ENCODE measurements around the gene NFX1.
"Not testable (repeated sequence)": the region's sequence is repeated elsewhere in the genome, so short reads cannot be mapped to it uniquely, and the experiment has no call there.

The NFX1 gene

DNA sequence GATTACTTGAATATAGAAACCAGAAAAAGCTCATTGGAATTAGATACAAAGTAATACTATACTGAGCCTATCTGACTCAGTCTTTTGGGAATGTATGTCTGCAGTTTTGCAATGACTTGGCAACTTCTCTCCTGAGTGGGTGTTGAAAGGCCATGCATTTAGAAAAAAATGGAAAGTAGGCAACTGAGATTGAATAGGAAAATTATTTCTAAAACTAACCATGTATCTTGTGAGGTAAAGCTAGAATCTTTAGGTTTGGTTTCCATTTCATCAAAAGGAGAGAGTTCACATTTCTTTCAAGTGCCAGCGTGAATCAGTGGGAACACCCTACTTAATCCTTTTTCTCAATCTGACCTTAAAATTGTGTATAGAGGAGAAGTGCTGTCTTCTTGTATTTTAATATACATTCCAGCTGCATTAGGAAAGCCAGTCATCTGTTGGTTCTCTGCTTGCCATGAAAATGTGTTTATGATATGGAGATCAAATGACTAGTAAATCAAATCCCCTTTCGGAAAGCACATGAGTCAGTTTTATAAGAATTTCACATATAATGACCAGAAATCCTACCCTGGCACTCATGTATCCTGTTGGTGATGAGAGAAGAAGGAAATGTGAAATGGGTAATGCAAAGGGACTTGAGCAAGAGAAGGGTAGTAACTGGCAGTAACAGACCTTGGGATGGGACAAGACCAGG is 30.4 kb downstream of the NFX1 start:
- in situ Hi-C loops (cut with HindIII; ENCODE audit: low pct_unique_long_range_greater_than_20kb, low sequenced_read_pairs): no loop called here
- DNase-seq (ENCODE audit: low read depth in 1 of 2, low spot score in 1 of 2): no peak
- no peak for TF ChIP-seq JUND (IDR thresholded peaks at IDR 0.05; ENCODE audit: low read depth)

DNA sequence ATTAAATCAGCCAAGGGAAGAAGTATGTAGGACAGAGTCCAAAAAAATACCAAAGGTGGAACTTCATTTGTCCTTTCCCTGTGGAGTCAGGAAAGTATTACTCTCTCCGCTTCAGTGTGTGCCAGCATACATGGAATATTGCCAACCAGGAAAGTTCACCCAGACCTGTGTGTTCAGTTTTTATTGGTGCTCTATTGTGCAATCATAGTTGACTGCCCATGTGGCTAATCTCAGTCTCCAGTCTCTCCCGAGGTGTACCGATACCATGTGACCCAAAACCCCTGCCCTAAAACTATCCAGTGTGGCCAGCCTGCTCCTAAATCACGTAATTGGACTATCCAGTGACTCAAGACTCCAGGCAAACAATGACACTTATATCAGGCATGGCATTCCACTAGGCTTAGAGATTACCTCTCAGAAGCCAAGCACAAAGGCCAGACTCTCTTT is 38.8 kb downstream of the NFX1 start:
- in situ Hi-C loops (cut with HindIII; ENCODE audit: low pct_unique_long_range_greater_than_20kb, low sequenced_read_pairs): no loop called here
- peak; percentile 83 for TF ChIP-seq JUND (IDR thresholded peaks at IDR 0.05; ENCODE audit: low read depth)
- peak; percentile 20 to 99 for DNase-seq (ENCODE audit: low read depth in 1 of 2, low spot score in 1 of 2)

DNA sequence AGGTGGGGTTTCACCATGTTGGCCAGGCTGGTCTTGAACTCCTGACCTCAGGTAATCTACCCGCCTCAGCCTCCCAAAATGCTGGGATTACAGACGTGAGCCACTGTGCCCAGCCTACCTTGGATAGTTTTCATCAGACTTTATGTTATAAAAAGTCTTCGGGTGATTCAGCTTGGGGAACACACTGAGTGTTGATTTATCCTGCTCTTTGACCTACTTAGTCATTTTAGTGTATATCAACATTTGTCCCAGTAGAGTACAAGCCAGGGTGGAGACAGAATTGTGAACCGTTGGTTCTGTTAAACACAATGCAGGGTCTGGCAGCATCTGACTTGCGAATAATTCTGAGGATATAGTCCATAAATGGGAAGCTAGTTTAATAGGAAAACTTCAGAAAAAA is 39.7 kb downstream of the NFX1 start:
- no peak for TF ChIP-seq JUND (IDR thresholded peaks at IDR 0.05; ENCODE audit: low read depth)
- no peak for DNase-seq (ENCODE audit: low read depth in 1 of 2, low spot score in 1 of 2)
- in situ Hi-C loops (cut with HindIII; ENCODE audit: low pct_unique_long_range_greater_than_20kb, low sequenced_read_pairs): no loop called here

DNA sequence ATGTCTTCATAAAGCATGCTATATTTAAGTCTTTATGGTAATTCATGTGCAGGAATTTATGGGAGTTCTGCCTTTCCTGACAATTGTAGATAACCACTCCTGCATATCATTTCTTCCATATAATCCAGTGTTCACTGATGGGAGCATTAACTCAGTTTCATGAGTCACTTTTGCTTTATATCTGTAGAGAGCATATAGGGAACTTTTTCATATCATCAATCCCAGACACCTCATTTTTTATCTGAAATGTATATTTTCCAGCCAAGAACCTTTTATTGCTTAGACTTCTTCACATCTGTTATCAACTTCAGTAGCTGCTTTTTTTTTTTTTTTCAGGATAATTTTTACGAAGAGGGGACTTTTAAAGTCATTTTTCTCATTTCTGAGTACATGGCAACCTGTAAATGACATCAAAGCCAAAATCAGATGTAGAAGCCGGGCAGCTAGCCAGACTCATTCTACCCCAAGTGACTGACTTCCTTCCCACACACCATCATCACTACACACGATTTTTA is 41.1 kb downstream of the NFX1 start:
- no peak for DNase-seq (ENCODE audit: low read depth in 1 of 2, low spot score in 1 of 2)
- in situ Hi-C loops (cut with HindIII; ENCODE audit: low pct_unique_long_range_greater_than_20kb, low sequenced_read_pairs): no loop called here

DNA sequence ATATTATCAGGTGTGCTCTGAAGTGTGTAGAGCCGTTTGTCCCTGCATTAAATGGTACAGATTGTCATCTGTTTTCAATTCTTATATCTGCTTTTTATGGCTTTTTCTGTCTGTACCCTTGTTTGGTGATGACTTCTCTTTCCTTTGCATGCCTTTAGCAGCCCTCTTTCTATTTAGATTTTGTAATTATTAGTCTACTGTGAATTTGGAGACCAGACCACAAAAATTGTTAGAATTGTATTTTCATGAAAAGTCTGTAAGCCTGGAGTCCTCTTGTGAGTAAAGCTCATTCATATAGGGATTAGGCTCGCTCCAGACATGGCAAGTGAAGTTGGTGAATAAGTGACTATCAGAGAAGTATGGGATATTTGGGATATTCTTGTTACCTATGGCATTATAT is 41.7 kb downstream of the NFX1 start:
- no peak for TF ChIP-seq JUND (IDR thresholded peaks at IDR 0.05; ENCODE audit: low read depth)
- in situ Hi-C loops (cut with HindIII; ENCODE audit: low pct_unique_long_range_greater_than_20kb, low sequenced_read_pairs): no loop called here
- no peak for DNase-seq (ENCODE audit: low read depth in 1 of 2, low spot score in 1 of 2)

More for the DNA sequence above, 41.1 kb downstream of the NFX1 start:
- no peak for TF ChIP-seq JUND (IDR thresholded peaks at IDR 0.05; ENCODE audit: low read depth)

DNA sequence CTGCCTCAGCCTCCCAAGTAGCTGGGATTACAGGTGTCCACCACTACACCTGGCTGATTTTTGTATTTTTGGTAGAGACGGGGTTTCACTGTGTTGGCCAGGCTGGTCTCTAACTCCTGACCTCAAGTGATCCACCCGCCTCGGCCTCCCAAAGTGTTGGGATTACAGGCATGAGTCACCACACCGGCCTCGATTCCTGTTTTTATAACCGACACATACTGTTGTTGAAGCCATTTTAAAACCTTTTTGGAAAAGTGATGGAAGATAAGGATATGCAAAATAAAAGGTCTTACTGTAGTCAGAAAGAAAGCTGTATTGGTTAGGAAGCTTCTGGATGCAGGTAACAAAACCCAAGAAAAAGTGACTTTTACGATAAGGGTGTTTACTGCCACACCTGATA is 42.6 kb downstream of the NFX1 start:
- in situ Hi-C loops (cut with HindIII; ENCODE audit: low pct_unique_long_range_greater_than_20kb, low sequenced_read_pairs); DNase-seq (ENCODE audit: low read depth in 1 of 2, low spot score in 1 of 2): not testable (repeated sequence)

DNA sequence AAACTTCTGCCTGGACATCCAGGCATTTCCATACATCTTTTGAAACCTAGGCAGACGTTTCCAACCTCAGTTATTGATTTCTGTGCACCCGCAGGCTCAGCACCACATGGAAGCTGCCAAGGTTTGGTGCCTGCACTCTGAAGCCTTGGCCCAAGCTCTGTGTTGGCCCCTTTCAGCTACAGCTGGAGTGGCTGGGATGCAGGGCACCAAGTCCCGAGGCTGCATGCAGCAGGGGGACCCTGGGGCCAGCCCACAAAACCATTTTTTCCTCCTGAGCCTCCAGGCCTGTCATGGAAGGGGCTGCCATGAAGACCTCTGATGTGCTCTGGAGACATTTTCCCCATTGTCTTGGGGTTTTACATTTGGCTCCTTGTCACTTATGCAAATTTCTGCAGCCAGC is 49.9 kb downstream of the NFX1 start:
- TF ChIP-seq JUND (IDR thresholded peaks at IDR 0.05; ENCODE audit: low read depth): no peak
- DNase-seq (ENCODE audit: low read depth in 1 of 2, low spot score in 1 of 2): no peak
- in situ Hi-C loops (cut with HindIII; ENCODE audit: low pct_unique_long_range_greater_than_20kb, low sequenced_read_pairs): no loop called here

DNA sequence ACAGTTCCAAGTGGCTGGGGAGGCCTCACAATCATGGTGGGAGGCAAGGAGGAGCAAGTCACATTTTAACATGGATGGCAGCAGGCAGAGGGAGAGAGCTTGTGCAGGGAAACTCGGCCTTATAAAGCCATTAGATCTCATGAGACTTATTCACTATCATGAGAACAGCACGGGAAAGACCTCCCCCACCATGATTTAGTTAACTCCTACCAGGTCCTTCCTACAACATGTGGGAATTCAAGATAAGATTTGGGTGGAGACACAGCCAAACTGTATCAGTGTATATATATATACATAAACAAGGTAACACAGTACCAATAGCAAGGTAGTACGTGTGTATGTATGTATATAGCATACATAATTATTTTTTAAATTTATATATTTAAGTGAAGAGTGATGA is 50.9 kb downstream of the NFX1 start:
- no peak for DNase-seq (ENCODE audit: low read depth in 1 of 2, low spot score in 1 of 2)
- no peak for TF ChIP-seq JUND (IDR thresholded peaks at IDR 0.05; ENCODE audit: low read depth)
- in situ Hi-C loops (cut with HindIII; ENCODE audit: low pct_unique_long_range_greater_than_20kb, low sequenced_read_pairs): no loop called here

DNA sequence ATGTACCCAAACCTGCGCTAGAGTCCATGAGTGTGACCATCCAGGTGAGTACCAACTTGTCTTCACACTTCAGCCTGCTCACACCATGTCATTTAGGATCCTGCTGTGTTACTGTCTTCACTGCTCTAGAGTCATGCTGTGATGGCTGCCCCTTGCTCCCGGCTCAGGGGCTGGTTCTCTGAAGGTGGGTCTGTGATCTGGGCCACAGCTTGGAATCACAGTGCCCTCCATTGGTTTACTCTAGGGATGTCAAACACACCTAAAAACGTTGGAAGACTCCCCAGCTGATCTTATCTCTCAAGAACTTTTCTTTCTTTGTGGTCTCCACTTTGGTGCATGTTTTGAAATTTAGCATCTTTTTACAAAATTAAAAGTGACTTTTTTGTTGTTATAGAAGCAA is 53.8 kb downstream of the NFX1 start:
- DNase-seq (ENCODE audit: low read depth in 1 of 2, low spot score in 1 of 2): no peak
- in situ Hi-C loops (cut with HindIII; ENCODE audit: low pct_unique_long_range_greater_than_20kb, low sequenced_read_pairs): no loop called here
- TF ChIP-seq JUND (IDR thresholded peaks at IDR 0.05; ENCODE audit: low read depth): no peak

DNA sequence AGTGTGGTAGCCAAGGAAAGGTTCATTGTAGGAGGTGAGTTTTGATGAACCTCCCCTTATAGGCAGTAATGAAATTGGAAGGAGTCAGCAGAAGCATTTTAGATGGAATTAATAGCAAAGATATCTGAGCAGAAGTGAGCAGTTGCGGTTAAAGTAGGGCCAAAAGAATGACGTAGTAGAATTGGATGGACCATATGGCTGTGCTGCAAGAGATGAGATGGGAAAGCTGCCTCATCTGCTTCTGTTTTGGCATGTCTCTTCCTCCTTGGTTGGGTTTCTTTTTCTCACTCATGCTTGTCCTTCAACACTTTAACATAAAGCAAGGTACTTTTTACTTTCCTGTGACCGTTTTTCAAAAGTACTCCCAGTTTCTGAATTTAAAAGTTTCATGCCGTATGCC is 56.2 kb downstream of the NFX1 start:
- no peak for DNase-seq (ENCODE audit: low read depth in 1 of 2, low spot score in 1 of 2)
- in situ Hi-C loops (cut with HindIII; ENCODE audit: low pct_unique_long_range_greater_than_20kb, low sequenced_read_pairs): no loop called here

DNA sequence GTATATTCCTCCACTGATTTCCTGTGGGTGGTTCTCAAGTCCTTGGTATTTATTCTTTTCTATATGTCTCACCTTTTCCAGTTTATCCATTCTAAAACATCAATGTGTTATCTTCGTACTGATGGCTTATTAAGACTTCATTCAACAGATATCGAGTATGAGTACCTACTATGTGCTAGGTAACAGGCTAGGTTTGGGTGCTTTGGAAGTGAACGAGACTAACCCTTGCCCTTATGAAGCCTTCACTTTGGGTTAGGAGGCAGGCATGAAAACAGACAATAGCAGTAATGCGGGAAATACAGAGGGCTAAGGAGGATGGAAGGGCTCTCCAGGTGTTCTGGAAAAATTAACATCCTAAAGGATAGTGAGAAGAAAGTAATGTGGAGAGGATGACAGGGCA is 58.7 kb downstream of the NFX1 start:
- TF ChIP-seq JUND (IDR thresholded peaks at IDR 0.05; ENCODE audit: low read depth): no peak
- in situ Hi-C loops (cut with HindIII; ENCODE audit: low pct_unique_long_range_greater_than_20kb, low sequenced_read_pairs): no loop called here
- no peak for DNase-seq (ENCODE audit: low read depth in 1 of 2, low spot score in 1 of 2)

More for the DNA sequence above, 56.2 kb downstream of the NFX1 start:
- no peak for TF ChIP-seq JUND (IDR thresholded peaks at IDR 0.05; ENCODE audit: low read depth)

DNA sequence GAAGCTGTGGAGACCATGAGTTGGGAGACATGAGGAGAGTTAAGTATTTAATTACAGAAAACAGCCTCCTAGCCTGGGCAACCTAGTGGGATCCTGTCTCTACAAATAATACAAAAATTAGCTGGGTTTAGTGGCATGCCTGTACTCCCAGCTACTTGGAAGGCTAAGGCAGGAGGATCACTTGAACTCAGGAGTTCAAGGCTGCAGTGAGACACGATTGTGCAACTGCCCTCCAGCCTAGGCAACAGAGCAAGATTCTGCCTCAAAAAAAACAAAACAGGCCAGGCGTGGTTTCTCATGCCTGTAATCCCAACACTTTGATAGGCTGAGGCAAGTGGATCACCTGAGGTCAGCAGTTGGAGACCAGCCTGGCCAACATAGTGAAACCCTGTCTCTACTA is 59.4 kb downstream of the NFX1 start:
- in situ Hi-C loops (cut with HindIII; ENCODE audit: low pct_unique_long_range_greater_than_20kb, low sequenced_read_pairs): no loop called here
- no peak for TF ChIP-seq JUND (IDR thresholded peaks at IDR 0.05; ENCODE audit: low read depth)
- no peak for DNase-seq (ENCODE audit: low read depth in 1 of 2, low spot score in 1 of 2)

DNA sequence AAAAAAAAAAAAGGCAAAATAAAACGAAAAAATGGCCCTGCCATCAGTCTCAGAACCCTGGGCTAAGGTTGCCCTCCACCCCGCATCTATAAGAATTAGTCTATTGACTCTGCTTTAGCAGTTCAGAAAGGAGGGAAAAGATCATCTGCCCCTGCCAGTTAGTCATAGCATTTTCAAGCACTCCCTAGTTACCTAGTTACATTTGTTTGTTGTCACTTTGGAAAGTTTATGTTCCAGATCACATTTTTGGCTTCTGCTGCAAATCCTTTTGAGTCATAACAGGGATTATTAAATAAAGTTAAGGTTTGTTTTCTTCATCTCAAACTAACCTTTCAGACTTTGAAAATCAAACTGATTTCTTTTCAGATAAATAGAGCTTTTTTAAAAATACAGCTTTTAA is 60.0 kb downstream of the NFX1 start:
- no peak for DNase-seq (ENCODE audit: low read depth in 1 of 2, low spot score in 1 of 2)
- TF ChIP-seq JUND (IDR thresholded peaks at IDR 0.05; ENCODE audit: low read depth): no peak
- in situ Hi-C loops (cut with HindIII; ENCODE audit: low pct_unique_long_range_greater_than_20kb, low sequenced_read_pairs): no loop called here

DNA sequence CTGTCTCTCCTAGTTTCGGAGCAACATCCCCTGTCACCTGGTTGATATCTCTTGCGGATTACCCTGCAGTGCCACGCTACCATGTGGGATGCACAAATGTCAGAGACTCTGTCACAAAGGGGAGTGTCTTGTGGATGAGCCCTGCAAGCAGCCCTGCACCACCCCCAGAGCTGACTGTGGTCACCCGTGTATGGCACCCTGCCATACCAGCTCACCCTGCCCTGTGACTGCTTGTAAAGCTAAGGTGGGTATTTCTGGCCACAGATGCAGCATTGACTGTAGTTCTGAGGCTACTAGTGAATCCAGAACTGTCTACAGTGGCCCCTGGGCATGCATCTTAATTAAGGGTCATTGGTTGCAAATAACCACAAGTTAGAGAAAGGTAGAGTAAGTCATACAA is 61.2 kb downstream of the NFX1 start:
- DNase-seq (ENCODE audit: low read depth in 1 of 2, low spot score in 1 of 2): no peak
- in situ Hi-C loops (cut with HindIII; ENCODE audit: low pct_unique_long_range_greater_than_20kb, low sequenced_read_pairs): no loop called here
- TF ChIP-seq JUND (IDR thresholded peaks at IDR 0.05; ENCODE audit: low read depth): no peak
